WTC11 (cell line): Measurements from ENCODE around the gene P2RX2. TPM values are rescaled to one million over a fixed set of nuclear protein-coding genes. Genes with fewer than 3 reads are reported as not detected.

Source experiments
- ATAC-seq: fragments of 200-7000 bp; cut with Tn5 transposase; 2 replicates; pipeline ENCODE4 v1.10.0; 2021; ENCODE audit warnings: mild to moderate bottlenecking, moderate library complexity
- CTCF ChIA-PET: fragments of 300-600 bp; sonication (Branson Sonifier 250); formaldehyde crosslinking; loops from one replicate; lab custom pipeline; 2021; ENCODE audit warnings: antibody characterized with exemption; lab: Charles Lee
- POLR2A ChIA-PET: fragments of 350-600 bp; sonication (Branson Sonifier 250); formaldehyde crosslinking; loops from one replicate; lab custom pipeline; 2021; ENCODE audit warnings: antibody characterized with exemption; lab: Charles Lee
- DNase-seq: peaks from one replicate; pipeline ENCODE4 v3.0.0; 2021; ENCODE audit warnings: low spot score
- H3K27ac Mint-ChIP-seq: 2 replicates; pipeline ENCODE4 v1.8.0; 2021; ENCODE audit warnings: mixed read lengths
- H3K27me3 Mint-ChIP-seq: 2 replicates; pipeline ENCODE4 v1.8.0; 2021; ENCODE audit warnings: low read depth, mild to moderate bottlenecking, moderate library complexity, mixed read lengths
- H3K36me3 Mint-ChIP-seq: 2 replicates; pipeline ENCODE4 v1.8.0; 2021; ENCODE audit warnings: mixed read lengths
- H3K4me1 Mint-ChIP-seq: 2 replicates; pipeline ENCODE4 v1.8.0; 2022; ENCODE audit warnings: mixed read lengths
- H3K4me3 Mint-ChIP-seq: 2 replicates; pipeline ENCODE4 v1.8.0; 2021; ENCODE audit warnings: mild to moderate bottlenecking, moderate library complexity, mixed read lengths
- H3K9me3 Mint-ChIP-seq: 2 replicates; pipeline ENCODE4 v1.8.0; 2021; ENCODE audit warnings: mixed read lengths
- ATF1 ChIP-seq: sonication (generic); formaldehyde crosslinking; IDR thresholded peaks from 2 replicates; pipeline ENCODE4 v1.8.1; 2023; ENCODE audit warnings: mild to moderate bottlenecking, moderate library complexity, missing genetic modification reagents
- CBFB ChIP-seq: sonication (generic); formaldehyde crosslinking; IDR thresholded peaks from 2 replicates; pipeline ENCODE4 v1.8.1; 2022; ENCODE audit warnings: mild to moderate bottlenecking, low read depth, missing genetic modification reagents
- JAZF1 ChIP-seq: fragments of 250-450 bp; sonication (Bioruptor Pico); IDR thresholded peaks from 2 replicates; pipeline ENCODE4 v1.9.0; 2021; ENCODE audit warnings: moderate library complexity, mild to moderate bottlenecking, inconsistent platforms
- MXD4 ChIP-seq: fragments of 250-450 bp; sonication (Bioruptor Pico); IDR thresholded peaks from 2 replicates; pipeline ENCODE4 v1.8.0; 2021; ENCODE audit warnings: mild to moderate bottlenecking, moderate library complexity, borderline replicate concordance
- NFATC4 ChIP-seq: fragments of 250-450 bp; sonication (Bioruptor Pico); IDR thresholded peaks from 2 replicates; pipeline ENCODE4 v1.9.0; 2021; ENCODE audit warnings: mild to moderate bottlenecking
- NFE2L1 ChIP-seq: sonication (generic); formaldehyde crosslinking; IDR thresholded peaks from 2 replicates; pipeline ENCODE4 v1.8.1; 2023; ENCODE audit warnings: missing genetic modification reagents
- PRRX2 ChIP-seq: fragments of 250-450 bp; sonication (Bioruptor Pico); IDR thresholded peaks from 2 replicates; pipeline ENCODE4 v1.8.0; 2021; ENCODE audit warnings: mild to moderate bottlenecking
- ZBTB21 ChIP-seq: sonication (generic); formaldehyde crosslinking; IDR thresholded peaks from 2 replicates; pipeline ENCODE4 v1.8.1; 2023; ENCODE audit warnings: mild to moderate bottlenecking, missing genetic modification reagents, borderline replicate concordance
- ZNF263 ChIP-seq: sonication (generic); formaldehyde crosslinking; IDR thresholded peaks from 2 replicates; pipeline ENCODE4 v1.8.1; 2022; ENCODE audit warnings: low read depth, mild to moderate bottlenecking, moderate library complexity, missing genetic modification reagents
- ZNF317 ChIP-seq: sonication (generic); formaldehyde crosslinking; IDR thresholded peaks from 2 replicates; pipeline ENCODE4 v1.8.1; 2023; ENCODE audit warnings: low read depth, mild to moderate bottlenecking, moderate library complexity, missing genetic modification reagents, borderline replicate concordance
- total RNA-seq: library from RNA; stranded (reverse); gene quantifications from 3 replicates; pipeline ENCODE4 v1.2.3, GENCODE V29; 2021
- TF ChIP-seq, protein P1 (sequence below): sonication (generic); formaldehyde crosslinking; IDR thresholded peaks from 2 replicates; pipeline ENCODE4 v1.8.1; 2023; ENCODE audit warnings: mild to moderate bottlenecking, missing genetic modification reagents, moderate library complexity
- TF ChIP-seq, protein P2 (sequence below): fragments of 250-450 bp; sonication (Bioruptor Pico); IDR thresholded peaks from 2 replicates; pipeline ENCODE4 v1.8.0; 2021; ENCODE audit warnings: mild to moderate bottlenecking
- TF ChIP-seq, protein P3 (sequence below): sonication (generic); formaldehyde crosslinking; IDR thresholded peaks from 2 replicates; pipeline ENCODE4 v1.8.0; 2023; ENCODE audit warnings: missing genetic modification reagents
- TF ChIP-seq, protein P4 (sequence below): sonication (generic); formaldehyde crosslinking; IDR thresholded peaks from 2 replicates; pipeline ENCODE4 v1.8.0; 2023; ENCODE audit warnings: mild to moderate bottlenecking, missing genetic modification reagents
- TF ChIP-seq, protein P5 (sequence below): sonication (generic); formaldehyde crosslinking; IDR thresholded peaks from 2 replicates; pipeline ENCODE4 v1.8.1; 2022; ENCODE audit warnings: mild to moderate bottlenecking, missing genetic modification reagents, moderate library complexity, borderline replicate concordance
- TF ChIP-seq, protein P6 (sequence below): sonication (generic); formaldehyde crosslinking; IDR thresholded peaks from 2 replicates; pipeline ENCODE4 v1.8.1; 2022; ENCODE audit warnings: missing genetic modification reagents, borderline replicate concordance
- TF ChIP-seq, protein P7 (sequence below): sonication (generic); formaldehyde crosslinking; IDR thresholded peaks from 2 replicates; pipeline ENCODE4 v1.8.0; 2023; ENCODE audit warnings: missing genetic modification reagents, mild to moderate bottlenecking, borderline replicate concordance
- TF ChIP-seq, protein P8 (sequence below): sonication (generic); formaldehyde crosslinking; IDR thresholded peaks from 2 replicates; pipeline ENCODE4 v1.8.0; 2022; ENCODE audit warnings: mild to moderate bottlenecking, missing genetic modification reagents
- TF ChIP-seq, protein P9 (sequence below): sonication (generic); formaldehyde crosslinking; IDR thresholded peaks from 2 replicates; pipeline ENCODE4 v1.8.0; 2022; ENCODE audit warnings: mild to moderate bottlenecking, missing genetic modification reagents

Gene P2RX2
- total RNA-seq, 1 experiment from 2014 or later = 2.1 TPM

DNA sequence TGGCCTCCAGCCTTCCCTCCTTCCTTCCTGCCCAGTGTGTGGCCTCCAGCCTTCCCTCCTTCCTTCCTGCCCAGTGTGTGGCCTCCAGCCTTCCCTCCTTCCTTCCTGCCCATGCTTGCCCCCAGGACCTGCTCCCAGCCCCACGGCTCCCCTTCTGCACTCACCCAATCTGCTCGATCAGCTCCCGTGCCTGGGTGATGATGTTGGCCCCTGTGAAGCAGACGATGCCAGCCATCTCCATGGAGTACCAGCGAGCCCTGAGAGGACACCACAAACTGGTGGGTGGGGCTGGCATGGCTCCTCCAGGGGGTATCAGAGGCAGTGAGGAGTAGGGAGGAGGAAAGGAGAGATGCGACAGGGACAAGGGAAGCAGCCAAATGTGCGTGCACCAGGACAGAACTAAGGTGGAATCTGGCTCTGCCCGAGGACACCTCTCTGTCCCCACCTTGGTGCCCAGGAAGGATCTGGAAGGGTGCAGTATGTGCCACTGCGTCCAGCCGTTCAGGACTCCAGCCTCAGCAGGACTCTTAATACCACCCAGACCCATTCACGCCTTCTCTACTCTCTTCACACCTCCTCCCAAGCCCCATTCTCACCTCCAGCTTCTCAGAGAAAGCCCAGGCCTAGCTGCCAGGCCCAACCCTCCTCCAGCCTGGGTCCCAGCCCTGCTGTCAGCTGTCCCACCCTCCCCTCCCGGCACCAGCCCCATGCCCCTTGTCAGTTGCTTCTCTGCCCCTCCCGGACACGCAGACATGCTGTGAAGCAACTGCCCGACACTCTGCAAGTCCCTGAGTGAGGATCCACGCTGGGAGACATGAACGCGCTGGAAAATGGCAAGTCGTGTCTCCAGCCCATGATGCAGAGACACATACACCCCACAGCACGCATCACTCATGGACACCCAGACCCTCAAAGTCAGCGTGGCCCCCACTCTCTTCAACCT lies 45.9 kb downstream of the P2RX2 start:
- CTCF ChIA-PET = interaction anchor here (1.0 kb wide), 1 partner anchor 26 kb away, joined by 3 read pairs; no protein-coding TSS in a partner anchor

More for the DNA sequence above, 45.9 kb downstream of the P2RX2 start:
- Mint-ChIP-seq H3K4me3 (no peak overlapping the region), H3K36me3 (peaks cover 90% of the 10 kb centered on the region), H3K27ac (no peak overlapping the region), H3K9me3 (no peaks in the 10 kb centered on the region), H3K27me3 (no peaks in the 10 kb centered on the region), H3K4me1 (no peaks in the 10 kb centered on the region)
- DNase-seq (no peak), ATAC-seq (no peak)
- TF ChIP-seq JAZF1 (CRISPR knock-in tag) (no peak), MXD4 (CRISPR knock-in tag) (no peak), ATF1 (CRISPR knock-in tag) (no peak), ZBTB21 (CRISPR knock-in tag) (no peak), ZNF317 (CRISPR knock-in tag) (no peak), ZNF263 (CRISPR knock-in tag) (no peak), CBFB (CRISPR knock-in tag) (no peak), NFATC4 (CRISPR knock-in tag) (no peak), NFE2L1 (CRISPR knock-in tag) (no peak), PRRX2 (CRISPR knock-in tag) (no peak)
- TF ChIP-seq, protein P1, sequence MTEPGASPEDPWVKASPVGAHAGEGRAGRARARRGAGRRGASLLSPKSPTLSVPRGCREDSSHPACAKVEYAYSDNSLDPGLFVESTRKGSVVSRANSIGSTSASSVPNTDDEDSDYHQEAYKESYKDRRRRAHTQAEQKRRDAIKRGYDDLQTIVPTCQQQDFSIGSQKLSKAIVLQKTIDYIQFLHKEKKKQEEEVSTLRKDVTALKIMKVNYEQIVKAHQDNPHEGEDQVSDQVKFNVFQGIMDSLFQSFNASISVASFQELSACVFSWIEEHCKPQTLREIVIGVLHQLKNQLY = no peak
- TF ChIP-seq, protein P2, sequence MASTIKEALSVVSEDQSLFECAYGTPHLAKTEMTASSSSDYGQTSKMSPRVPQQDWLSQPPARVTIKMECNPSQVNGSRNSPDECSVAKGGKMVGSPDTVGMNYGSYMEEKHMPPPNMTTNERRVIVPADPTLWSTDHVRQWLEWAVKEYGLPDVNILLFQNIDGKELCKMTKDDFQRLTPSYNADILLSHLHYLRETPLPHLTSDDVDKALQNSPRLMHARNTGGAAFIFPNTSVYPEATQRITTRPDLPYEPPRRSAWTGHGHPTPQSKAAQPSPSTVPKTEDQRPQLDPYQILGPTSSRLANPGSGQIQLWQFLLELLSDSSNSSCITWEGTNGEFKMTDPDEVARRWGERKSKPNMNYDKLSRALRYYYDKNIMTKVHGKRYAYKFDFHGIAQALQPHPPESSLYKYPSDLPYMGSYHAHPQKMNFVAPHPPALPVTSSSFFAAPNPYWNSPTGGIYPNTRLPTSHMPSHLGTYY (CRISPR knock-in tag) = no peak
- TF ChIP-seq, protein P3, sequence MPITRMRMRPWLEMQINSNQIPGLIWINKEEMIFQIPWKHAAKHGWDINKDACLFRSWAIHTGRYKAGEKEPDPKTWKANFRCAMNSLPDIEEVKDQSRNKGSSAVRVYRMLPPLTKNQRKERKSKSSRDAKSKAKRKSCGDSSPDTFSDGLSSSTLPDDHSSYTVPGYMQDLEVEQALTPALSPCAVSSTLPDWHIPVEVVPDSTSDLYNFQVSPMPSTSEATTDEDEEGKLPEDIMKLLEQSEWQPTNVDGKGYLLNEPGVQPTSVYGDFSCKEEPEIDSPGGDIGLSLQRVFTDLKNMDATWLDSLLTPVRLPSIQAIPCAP = no peak
- TF ChIP-seq, protein P4, sequence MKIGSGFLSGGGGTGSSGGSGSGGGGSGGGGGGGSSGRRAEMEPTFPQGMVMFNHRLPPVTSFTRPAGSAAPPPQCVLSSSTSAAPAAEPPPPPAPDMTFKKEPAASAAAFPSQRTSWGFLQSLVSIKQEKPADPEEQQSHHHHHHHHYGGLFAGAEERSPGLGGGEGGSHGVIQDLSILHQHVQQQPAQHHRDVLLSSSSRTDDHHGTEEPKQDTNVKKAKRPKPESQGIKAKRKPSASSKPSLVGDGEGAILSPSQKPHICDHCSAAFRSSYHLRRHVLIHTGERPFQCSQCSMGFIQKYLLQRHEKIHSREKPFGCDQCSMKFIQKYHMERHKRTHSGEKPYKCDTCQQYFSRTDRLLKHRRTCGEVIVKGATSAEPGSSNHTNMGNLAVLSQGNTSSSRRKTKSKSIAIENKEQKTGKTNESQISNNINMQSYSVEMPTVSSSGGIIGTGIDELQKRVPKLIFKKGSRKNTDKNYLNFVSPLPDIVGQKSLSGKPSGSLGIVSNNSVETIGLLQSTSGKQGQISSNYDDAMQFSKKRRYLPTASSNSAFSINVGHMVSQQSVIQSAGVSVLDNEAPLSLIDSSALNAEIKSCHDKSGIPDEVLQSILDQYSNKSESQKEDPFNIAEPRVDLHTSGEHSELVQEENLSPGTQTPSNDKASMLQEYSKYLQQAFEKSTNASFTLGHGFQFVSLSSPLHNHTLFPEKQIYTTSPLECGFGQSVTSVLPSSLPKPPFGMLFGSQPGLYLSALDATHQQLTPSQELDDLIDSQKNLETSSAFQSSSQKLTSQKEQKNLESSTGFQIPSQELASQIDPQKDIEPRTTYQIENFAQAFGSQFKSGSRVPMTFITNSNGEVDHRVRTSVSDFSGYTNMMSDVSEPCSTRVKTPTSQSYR = no peak
- TF ChIP-seq, protein P5, sequence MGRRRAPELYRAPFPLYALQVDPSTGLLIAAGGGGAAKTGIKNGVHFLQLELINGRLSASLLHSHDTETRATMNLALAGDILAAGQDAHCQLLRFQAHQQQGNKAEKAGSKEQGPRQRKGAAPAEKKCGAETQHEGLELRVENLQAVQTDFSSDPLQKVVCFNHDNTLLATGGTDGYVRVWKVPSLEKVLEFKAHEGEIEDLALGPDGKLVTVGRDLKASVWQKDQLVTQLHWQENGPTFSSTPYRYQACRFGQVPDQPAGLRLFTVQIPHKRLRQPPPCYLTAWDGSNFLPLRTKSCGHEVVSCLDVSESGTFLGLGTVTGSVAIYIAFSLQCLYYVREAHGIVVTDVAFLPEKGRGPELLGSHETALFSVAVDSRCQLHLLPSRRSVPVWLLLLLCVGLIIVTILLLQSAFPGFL (CRISPR knock-in tag) = no peak
- TF ChIP-seq, protein P6, sequence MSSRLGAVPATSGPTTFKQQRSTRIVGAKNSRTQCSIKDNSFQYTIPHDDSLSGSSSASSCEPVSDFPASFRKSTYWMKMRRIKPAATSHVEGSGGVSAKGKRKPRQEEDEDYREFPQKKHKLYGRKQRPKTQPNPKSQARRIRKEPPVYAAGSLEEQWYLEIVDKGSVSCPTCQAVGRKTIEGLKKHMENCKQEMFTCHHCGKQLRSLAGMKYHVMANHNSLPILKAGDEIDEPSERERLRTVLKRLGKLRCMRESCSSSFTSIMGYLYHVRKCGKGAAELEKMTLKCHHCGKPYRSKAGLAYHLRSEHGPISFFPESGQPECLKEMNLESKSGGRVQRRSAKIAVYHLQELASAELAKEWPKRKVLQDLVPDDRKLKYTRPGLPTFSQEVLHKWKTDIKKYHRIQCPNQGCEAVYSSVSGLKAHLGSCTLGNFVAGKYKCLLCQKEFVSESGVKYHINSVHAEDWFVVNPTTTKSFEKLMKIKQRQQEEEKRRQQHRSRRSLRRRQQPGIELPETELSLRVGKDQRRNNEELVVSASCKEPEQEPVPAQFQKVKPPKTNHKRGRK (CRISPR knock-in tag) = no peak
- TF ChIP-seq, protein P7, sequence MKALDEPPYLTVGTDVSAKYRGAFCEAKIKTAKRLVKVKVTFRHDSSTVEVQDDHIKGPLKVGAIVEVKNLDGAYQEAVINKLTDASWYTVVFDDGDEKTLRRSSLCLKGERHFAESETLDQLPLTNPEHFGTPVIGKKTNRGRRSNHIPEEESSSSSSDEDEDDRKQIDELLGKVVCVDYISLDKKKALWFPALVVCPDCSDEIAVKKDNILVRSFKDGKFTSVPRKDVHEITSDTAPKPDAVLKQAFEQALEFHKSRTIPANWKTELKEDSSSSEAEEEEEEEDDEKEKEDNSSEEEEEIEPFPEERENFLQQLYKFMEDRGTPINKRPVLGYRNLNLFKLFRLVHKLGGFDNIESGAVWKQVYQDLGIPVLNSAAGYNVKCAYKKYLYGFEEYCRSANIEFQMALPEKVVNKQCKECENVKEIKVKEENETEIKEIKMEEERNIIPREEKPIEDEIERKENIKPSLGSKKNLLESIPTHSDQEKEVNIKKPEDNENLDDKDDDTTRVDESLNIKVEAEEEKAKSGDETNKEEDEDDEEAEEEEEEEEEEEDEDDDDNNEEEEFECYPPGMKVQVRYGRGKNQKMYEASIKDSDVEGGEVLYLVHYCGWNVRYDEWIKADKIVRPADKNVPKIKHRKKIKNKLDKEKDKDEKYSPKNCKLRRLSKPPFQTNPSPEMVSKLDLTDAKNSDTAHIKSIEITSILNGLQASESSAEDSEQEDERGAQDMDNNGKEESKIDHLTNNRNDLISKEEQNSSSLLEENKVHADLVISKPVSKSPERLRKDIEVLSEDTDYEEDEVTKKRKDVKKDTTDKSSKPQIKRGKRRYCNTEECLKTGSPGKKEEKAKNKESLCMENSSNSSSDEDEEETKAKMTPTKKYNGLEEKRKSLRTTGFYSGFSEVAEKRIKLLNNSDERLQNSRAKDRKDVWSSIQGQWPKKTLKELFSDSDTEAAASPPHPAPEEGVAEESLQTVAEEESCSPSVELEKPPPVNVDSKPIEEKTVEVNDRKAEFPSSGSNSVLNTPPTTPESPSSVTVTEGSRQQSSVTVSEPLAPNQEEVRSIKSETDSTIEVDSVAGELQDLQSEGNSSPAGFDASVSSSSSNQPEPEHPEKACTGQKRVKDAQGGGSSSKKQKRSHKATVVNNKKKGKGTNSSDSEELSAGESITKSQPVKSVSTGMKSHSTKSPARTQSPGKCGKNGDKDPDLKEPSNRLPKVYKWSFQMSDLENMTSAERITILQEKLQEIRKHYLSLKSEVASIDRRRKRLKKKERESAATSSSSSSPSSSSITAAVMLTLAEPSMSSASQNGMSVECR (CRISPR knock-in tag) = no peak
- TF ChIP-seq, protein P8, sequence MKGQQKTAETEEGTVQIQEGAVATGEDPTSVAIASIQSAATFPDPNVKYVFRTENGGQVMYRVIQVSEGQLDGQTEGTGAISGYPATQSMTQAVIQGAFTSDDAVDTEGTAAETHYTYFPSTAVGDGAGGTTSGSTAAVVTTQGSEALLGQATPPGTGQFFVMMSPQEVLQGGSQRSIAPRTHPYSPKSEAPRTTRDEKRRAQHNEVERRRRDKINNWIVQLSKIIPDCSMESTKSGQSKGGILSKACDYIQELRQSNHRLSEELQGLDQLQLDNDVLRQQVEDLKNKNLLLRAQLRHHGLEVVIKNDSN (CRISPR knock-in tag) = no peak
- TF ChIP-seq, protein P9, sequence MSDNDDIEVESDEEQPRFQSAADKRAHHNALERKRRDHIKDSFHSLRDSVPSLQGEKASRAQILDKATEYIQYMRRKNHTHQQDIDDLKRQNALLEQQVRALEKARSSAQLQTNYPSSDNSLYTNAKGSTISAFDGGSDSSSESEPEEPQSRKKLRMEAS = no peak
- POLR2A ChIA-PET = no interaction called here
